ENCODE data around the gene MCF2L2. TPM values are rescaled to one million over a fixed set of nuclear protein-coding genes. Genes with fewer than 3 reads are reported as not detected.

MCF2L2 gene
- total and polyA plus RNA-seq, 9 of the 15 experiments (the other 6 are each of a cell fraction or from before 2014, with no cell fraction given): 0.56 to 4.2 (median 3.0) TPM

DNA sequence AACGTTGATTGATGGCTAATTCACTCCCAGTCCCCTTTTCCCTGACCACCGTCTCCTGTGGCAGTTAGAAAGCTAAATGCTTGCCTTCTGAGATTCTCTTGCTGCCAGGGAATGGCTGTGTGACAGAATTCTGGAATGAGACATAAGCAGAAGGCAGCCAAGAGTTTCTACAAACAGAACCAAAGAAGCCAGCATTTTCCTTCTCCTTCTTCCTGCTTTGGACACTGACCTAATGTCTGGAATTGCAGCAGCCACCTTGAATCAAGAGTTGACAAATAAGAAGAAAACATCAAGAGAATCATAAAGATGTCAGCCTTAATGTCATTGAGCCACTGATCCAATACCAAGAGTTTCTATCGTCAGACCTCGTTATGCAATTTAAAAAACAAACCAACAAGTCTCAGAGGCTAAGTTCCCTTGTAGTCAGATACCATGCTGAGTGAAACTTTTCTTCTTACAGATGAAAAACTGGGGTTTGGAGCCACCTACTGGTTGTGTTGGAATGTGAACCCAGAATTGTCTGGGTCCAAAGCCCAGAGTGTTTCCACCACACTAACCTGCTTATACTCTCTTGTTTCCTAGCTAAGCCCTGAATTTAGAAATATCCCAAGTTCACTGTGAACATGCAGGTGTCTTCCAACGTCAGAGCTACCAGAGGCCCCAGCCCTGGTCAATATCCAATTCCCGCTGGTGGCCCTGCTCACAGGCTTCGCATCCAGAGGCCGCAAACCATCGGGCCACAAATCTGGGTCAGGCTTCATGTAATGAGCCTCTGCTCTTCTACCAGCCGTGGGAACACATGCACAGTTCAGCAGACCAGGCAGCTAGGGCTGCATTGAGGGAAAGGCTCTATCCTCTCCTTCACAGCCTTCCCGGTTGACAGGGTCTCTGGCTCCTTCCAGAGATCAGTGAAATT, 42.5 kb downstream of the MCF2L2 start (continued):
- TF ChIP-seq CEBPB (tag; IDR thresholded peaks at IDR 0.05): peak; percentile 41
- no peak for TF ChIP-seq ARID1B (IDR thresholded peaks at IDR 0.05)
- TF ChIP-seq CBX1 (IDR thresholded peaks at IDR 0.05; ENCODE audit: low read depth): no peak
- TF ChIP-seq SMARCB1 (IDR thresholded peaks at IDR 0.05; ENCODE audit: insufficient read length, low read depth): no peak
- no peak for TF ChIP-seq ZSCAN29 (IDR thresholded peaks at IDR 0.05)
- TF ChIP-seq RAD21 (CRISPR knock-in tag; conservative IDR thresholded peaks at IDR 0.05 in 1 of 2, IDR thresholded peaks at IDR 0.05 in 1 of 2): peak; percentile 88 to 92
- no peak for TF ChIP-seq ZNF184 (CRISPR knock-in tag; IDR thresholded peaks at IDR 0.05)
- peak; percentile 74 for TF ChIP-seq SMC3 (conservative IDR thresholded peaks at IDR 0.05; ENCODE audit: insufficient read depth, low read depth, low read length)
- TF ChIP-seq MAFK (IDR thresholded peaks at IDR 0.05; ENCODE audit: low read length): no peak
- TF ChIP-seq AFF4 (CRISPR knock-in tag; IDR thresholded peaks at IDR 0.05): no peak
- no peak for TF ChIP-seq MEF2A (IDR thresholded peaks at IDR 0.05; ENCODE audit: control insufficient read depth, low read depth, low read length)
- no peak for TF ChIP-seq ZKSCAN8 (CRISPR knock-in tag; IDR thresholded peaks at IDR 0.05)
- peak; percentile 81 for TF ChIP-seq DEAF1 (CRISPR knock-in tag; IDR thresholded peaks at IDR 0.05)
- TF ChIP-seq TEAD1 (CRISPR knock-in tag; IDR thresholded peaks at IDR 0.05): peak in 1 of 2 experiments; percentile 79; a peak in 1 of 4 replicates
- no peak for TF ChIP-seq KAT7 (CRISPR knock-in tag; IDR thresholded peaks at IDR 0.05; ENCODE audit: borderline replicate concordance)
- TF ChIP-seq JUND (IDR thresholded peaks at IDR 0.05; ENCODE audit: borderline replicate concordance, low read depth, low read length): no peak
- TF ChIP-seq JUND (tag; IDR thresholded peaks at IDR 0.05; ENCODE audit: borderline replicate concordance, low read depth, low read length): no peak
- TF ChIP-seq NR3C1 (CRISPR knock-in tag; IDR thresholded peaks at IDR 0.05): no peak
